ENCODE measurements around the gene SERPINB7. TPM values are rescaled to one million over a fixed set of nuclear protein-coding genes. Genes with fewer than 3 reads are reported as not detected.

The SERPINB7 gene
- total RNA-seq, 2 experiments from 2014 or later, result not detected

DNA sequence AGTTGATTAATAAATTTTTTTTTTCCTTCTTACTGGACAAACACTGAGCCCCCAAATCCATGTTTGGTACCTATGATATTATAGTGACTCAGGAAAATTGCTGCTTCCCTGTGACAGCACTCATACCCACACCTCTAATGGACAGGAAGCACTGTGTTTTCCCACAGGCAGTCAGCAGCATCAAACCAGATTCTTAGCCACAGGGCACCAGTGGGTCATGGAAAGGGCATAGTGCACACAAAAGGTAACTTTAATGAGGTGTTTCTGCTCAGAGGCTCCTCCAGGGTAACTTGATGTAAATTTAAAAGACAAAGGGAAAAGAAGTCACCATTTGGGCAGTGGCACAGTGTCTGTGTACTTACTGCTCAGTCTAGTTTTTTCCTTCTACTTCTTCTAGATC lies 38.3 kb upstream of the SERPINB7 start:
- Mint-ChIP-seq H3K27ac (no peak overlapping the region), H3K27me3 (peaks cover 2% of the 10 kb centered on the region), H3K9me3 (peaks cover 2% of the 10 kb centered on the region), H3K36me3 (ENCODE audit: low read depth) (no peaks in the 10 kb centered on the region), H3K4me1 (ENCODE audit: low read depth) (no peaks in the 10 kb centered on the region), H3K4me3 (no peak overlapping the region)
- no peak for DNase-seq
- no peak for ATAC-seq
- ChIA-PET POLR2A (no interaction called here), CTCF (no interaction called here)
- intact Hi-C loops (cut with micrococcal nuclease), result no loop called here
- TF ChIP-seq, protein P1, sequence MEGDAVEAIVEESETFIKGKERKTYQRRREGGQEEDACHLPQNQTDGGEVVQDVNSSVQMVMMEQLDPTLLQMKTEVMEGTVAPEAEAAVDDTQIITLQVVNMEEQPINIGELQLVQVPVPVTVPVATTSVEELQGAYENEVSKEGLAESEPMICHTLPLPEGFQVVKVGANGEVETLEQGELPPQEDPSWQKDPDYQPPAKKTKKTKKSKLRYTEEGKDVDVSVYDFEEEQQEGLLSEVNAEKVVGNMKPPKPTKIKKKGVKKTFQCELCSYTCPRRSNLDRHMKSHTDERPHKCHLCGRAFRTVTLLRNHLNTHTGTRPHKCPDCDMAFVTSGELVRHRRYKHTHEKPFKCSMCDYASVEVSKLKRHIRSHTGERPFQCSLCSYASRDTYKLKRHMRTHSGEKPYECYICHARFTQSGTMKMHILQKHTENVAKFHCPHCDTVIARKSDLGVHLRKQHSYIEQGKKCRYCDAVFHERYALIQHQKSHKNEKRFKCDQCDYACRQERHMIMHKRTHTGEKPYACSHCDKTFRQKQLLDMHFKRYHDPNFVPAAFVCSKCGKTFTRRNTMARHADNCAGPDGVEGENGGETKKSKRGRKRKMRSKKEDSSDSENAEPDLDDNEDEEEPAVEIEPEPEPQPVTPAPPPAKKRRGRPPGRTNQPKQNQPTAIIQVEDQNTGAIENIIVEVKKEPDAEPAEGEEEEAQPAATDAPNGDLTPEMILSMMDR (IDR thresholded peaks at IDR 0.05), result no peak

DNA sequence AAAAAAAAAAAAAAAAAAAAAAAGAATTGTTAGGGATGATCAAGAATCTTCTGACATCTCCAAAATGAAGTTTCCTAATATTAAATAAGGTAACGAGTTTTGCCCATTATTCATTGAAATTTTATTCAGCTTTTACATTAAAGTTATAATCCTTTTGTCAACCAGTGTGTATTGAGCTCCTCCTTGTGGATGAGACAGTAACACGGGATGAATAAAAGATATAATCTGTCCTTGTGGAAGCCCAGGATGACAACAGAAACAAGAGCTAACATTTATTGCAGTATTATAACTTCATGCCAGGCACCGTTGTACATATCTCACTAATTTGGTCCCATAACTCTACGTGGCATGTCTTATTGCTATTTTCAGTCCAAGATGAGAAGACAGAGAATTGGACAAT lies 33.4 kb upstream of the SERPINB7 start:
- H3K4me3 Mint-ChIP-seq, result no peak overlapping the region
- intact Hi-C loops (cut with micrococcal nuclease), result no loop called here
- peaks cover 2% of the 10 kb centered on the region for H3K27me3 Mint-ChIP-seq
- no peaks in the 10 kb centered on the region for H3K9me3 Mint-ChIP-seq
- no peaks in the 10 kb centered on the region for H3K36me3 Mint-ChIP-seq (ENCODE audit: low read depth)
- DNase-seq (no peak), ATAC-seq (no peak)
- H3K27ac Mint-ChIP-seq, result no peak overlapping the region
- POLR2A ChIA-PET, result no interaction called here
- CTCF ChIA-PET, result interaction anchor here (0.7 to 3.8 kb wide), 4 partner anchors 10 to 223 kb away, joined by 3 to 12 read pairs (median 4); no protein-coding TSS in a partner anchor
- no peaks in the 10 kb centered on the region for H3K4me1 Mint-ChIP-seq (ENCODE audit: low read depth)
- TF ChIP-seq, protein P1 (IDR thresholded peaks at IDR 0.05), result no peak

DNA sequence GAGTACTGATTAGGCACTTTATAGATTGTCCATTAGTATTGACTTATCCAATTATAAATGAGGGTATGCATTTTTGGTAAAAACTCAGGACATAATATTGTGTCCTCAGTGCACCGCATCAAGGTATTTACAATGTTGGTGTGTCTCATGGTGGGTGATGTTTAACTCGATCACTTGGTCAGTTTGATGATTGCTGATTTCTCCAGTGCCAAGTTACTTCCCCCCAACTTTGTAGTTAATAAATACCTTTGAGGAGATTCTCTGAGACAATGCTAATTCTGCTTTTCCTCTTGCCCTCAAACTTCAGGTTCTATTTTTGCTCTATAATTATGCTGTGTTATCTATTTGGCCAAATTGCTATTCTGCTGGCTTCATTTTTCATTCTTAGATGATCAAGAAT lies 28.2 kb upstream of the SERPINB7 start:
- intact Hi-C loops (cut with micrococcal nuclease), result no loop called here
- no peaks in the 10 kb centered on the region for H3K4me1 Mint-ChIP-seq (ENCODE audit: low read depth)
- ChIA-PET CTCF (no interaction called here), POLR2A (no interaction called here)
- no peaks in the 10 kb centered on the region for H3K27me3 Mint-ChIP-seq
- H3K4me3 Mint-ChIP-seq, result no peak overlapping the region
- no peak for ATAC-seq
- H3K36me3 Mint-ChIP-seq (ENCODE audit: low read depth), result no peaks in the 10 kb centered on the region
- H3K27ac Mint-ChIP-seq, result no peak overlapping the region
- DNase-seq, result no peak
- TF ChIP-seq, protein P1 (IDR thresholded peaks at IDR 0.05), result no peak
- H3K9me3 Mint-ChIP-seq, result no peaks in the 10 kb centered on the region

DNA sequence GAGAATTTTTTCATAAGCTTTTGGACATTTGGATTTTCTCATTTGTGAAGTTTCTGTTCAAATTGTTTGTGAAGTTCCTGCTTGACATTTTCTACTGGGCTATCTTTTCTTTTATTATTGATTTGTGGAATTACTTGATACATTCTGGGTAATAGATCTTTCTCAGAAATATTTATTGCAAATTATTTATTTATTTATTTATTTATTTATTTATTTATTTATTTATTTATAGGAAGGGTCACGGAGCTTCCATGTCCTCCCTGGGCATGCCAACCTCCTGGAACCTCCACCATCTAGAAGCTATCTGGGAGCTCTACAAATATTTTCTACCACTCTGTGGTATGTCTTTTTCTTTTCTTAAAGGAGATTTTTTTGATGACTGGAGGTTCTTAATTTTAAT lies 25.7 kb upstream of the SERPINB7 start:
- no peak overlapping the region for H3K27ac Mint-ChIP-seq
- peaks cover 1% of the 10 kb centered on the region for H3K27me3 Mint-ChIP-seq
- no peaks in the 10 kb centered on the region for H3K36me3 Mint-ChIP-seq (ENCODE audit: low read depth)
- intact Hi-C loops (cut with micrococcal nuclease), result no loop called here
- H3K9me3 Mint-ChIP-seq, result no peaks in the 10 kb centered on the region
- TF ChIP-seq, protein P1 (IDR thresholded peaks at IDR 0.05), result no peak
- CTCF ChIA-PET, result no interaction called here
- H3K4me3 Mint-ChIP-seq, result no peak overlapping the region
- H3K4me1 Mint-ChIP-seq (ENCODE audit: low read depth), result no peaks in the 10 kb centered on the region
- ATAC-seq, result no peak
- DNase-seq, result no peak
- POLR2A ChIA-PET, result no interaction called here

DNA sequence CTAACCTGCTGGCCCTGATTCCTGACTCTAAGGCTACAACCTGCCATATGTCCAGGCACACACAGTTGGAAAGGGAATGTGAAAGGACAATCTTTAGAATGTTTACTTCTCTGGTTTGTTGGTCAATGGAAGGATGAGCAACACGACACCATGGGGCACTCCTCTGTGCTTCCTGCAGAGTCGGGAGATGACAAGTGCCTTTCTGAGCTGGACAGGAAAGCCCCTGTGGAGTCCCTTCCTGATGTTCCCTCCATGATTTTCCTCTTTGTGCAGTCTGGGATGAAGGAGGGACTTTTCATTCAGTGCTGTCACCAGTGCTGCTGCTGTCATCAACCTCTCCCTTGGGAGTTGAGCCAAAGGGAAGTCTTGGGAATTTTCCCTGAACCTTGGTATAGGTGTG lies 22.6 kb upstream of the SERPINB7 start:
- H3K9me3 Mint-ChIP-seq, result no peaks in the 10 kb centered on the region
- H3K27ac Mint-ChIP-seq, result no peak overlapping the region
- no peak overlapping the region for H3K4me3 Mint-ChIP-seq
- no peaks in the 10 kb centered on the region for H3K36me3 Mint-ChIP-seq (ENCODE audit: low read depth)
- ChIA-PET POLR2A (interaction anchor here (0.9 kb wide), 1 partner anchor 14 kb away, joined by 3 read pairs; no protein-coding TSS in a partner anchor), CTCF (no interaction called here)
- ATAC-seq (no peak), DNase-seq (no peak)
- H3K27me3 Mint-ChIP-seq, result peaks cover 1% of the 10 kb centered on the region
- intact Hi-C loops (cut with micrococcal nuclease), result no loop called here
- TF ChIP-seq, protein P1 (IDR thresholded peaks at IDR 0.05), result no peak
- H3K4me1 Mint-ChIP-seq (ENCODE audit: low read depth), result no peaks in the 10 kb centered on the region

Measured in activated CD8-positive, alpha-beta T cell treated with anti-CD3 and anti-CD28 coated beads for 36 hours (primary cell).